Testis (tissue), 3 donors: Measurements from ENCODE around the gene OLA1. TPM values are rescaled to one million over a fixed set of nuclear protein-coding genes. Genes with fewer than 3 reads are reported as not detected.

Experiments used
- DNase-seq: peaks from one replicate; pipeline ENCODE4 v3.0.0-alpha.2; 2019
- H3K27ac ChIP-seq, 2 donors: fragments of 200-600 bp; sonication (generic); one replicate each; pipeline ENCODE4 v1.5.1; 2019
- H3K27me3 ChIP-seq: fragments of 200-600 bp; sonication (generic); one replicate; pipeline ENCODE4 v1.5.1; 2019
- H3K36me3 ChIP-seq: fragments of 200-600 bp; sonication (generic); one replicate; pipeline ENCODE4 v1.5.1; 2017; ENCODE audit warnings: low read depth; ENCODE audit errors: missing control alignments
- H3K4me1 ChIP-seq: fragments of 200-600 bp; sonication (generic); one replicate; pipeline ENCODE4 v1.5.1; 2019
- H3K4me3 ChIP-seq, 2 donors: fragments of 200-600 bp; sonication (generic); one replicate each; pipeline ENCODE4 v1.5.1; 2017 to 2019
- H3K9me3 ChIP-seq: fragments of 200-600 bp; sonication (generic); one replicate; pipeline ENCODE4 v1.5.1; 2017
- CTCF ChIP-seq, 3 experiments: fragments of 450-650 bp in 2 of 3; fragments of 200-600 bp in 1 of 3; sonication (generic) in 1 of 3; IDR thresholded peaks; one replicate each; pipeline ENCODE4 v1.5.1; 2016 to 2019; ENCODE audit warnings: antibody characterized with exemption in 3 of 3, mild to moderate bottlenecking in 2 of 3, moderate library complexity in 1 of 3
- POLR2A ChIP-seq: fragments of 450-650 bp; IDR thresholded peaks from one replicate; pipeline ENCODE4 v1.6.1; 2017; ENCODE audit warnings: antibody characterized with exemption, mild to moderate bottlenecking, moderate library complexity
- WGBS, 2 donors: methylation state at CpG; one replicate each; pipeline ENCODE4 v1.1.5; 2018; 5-methylcytosine and 5-hydroxymethylcytosine counted together
- intact Hi-C: fragments of 100-400 bp; cut with DNase I; formaldehyde crosslinking; loops from one replicate; pipeline ENCODE4 v1.15.1; 2023; ENCODE audit warnings: low total_unique reads
- polyA plus RNA-seq: library from polyadenylated mRNA; stranded (reverse); fragments of 350-450 nt; fragmentation: Illumina TruSeq; extraction: RNeasy Lipid Tissue Mini Kit (QIAGEN cat#74804); gene quantifications from one replicate; pipeline ENCODE4 v1.2.3, GENCODE V29; 2014; ENCODE audit warnings: low read depth, low replicate concordance; ENCODE audit not compliant: insufficient read depth
- total RNA-seq, 2 donors: library from RNA; depleted of rRNA; stranded (reverse); fragments of >200 nt; gene quantifications; one replicate each; pipeline ENCODE4 v1.2.3, GENCODE V29; 2016

OLA1 gene
- total and polyA plus RNA-seq, 3 donors from 2014 or later, result 58.0 to 118 (median 63.6) TPM

- WGBS, 2 donors, result 82 to 87% methylated on average over 3 of the region's 3 CpGs
- Histone ChIP-seq H3K4me3 (no peak overlapping the region), H3K9me3 (no peaks in the 10 kb centered on the region), H3K27me3 (no peaks in the 10 kb centered on the region), H3K4me1 (no peaks in the 10 kb centered on the region), H3K27ac (no peak overlapping the region), H3K36me3 (no peaks in the 10 kb centered on the region)
- intact Hi-C loops, result no loop called here
- DNase-seq, result no peak
- TF ChIP-seq CTCF (IDR thresholded peaks at IDR 0.05), result no peak
- no peak for TF ChIP-seq POLR2A
Measured at GRCh38 chr2:174236429-174236828, 11.9 kb downstream of the OLA1 start.

- Histone ChIP-seq H3K9me3 (no peaks in the 10 kb centered on the region), H3K27me3 (no peaks in the 10 kb centered on the region), H3K27ac (no peak overlapping the region), H3K4me1 (no peaks in the 10 kb centered on the region), H3K4me3 (no peak overlapping the region), H3K36me3 (no peaks in the 10 kb centered on the region)
- no peak for TF ChIP-seq CTCF (IDR thresholded peaks at IDR 0.05)
- no peak for TF ChIP-seq POLR2A
- intact Hi-C loops, result no loop called here
- 72 to 86% methylated on average over 4 of the region's 4 CpGs for WGBS, 2 donors
- no peak for DNase-seq
Measured at GRCh38 chr2:174235680-174236079, 12.7 kb downstream of the OLA1 start.

GRCh38 chr2:174233771-174234275, 14.5 kb downstream of the OLA1 start:
- H3K4me3 ChIP-seq, result no peak overlapping the region
- H3K36me3 ChIP-seq, result no peaks in the 10 kb centered on the region
- 76 to 93% methylated on average over 1 of the region's 1 CpG for WGBS, 2 donors
- no peaks in the 10 kb centered on the region for H3K9me3 ChIP-seq
- H3K27me3 ChIP-seq, result no peaks in the 10 kb centered on the region
- intact Hi-C loops, result no loop called here
- no peaks in the 10 kb centered on the region for H3K4me1 ChIP-seq
- TF ChIP-seq CTCF (IDR thresholded peaks at IDR 0.05) (no peak), POLR2A (no peak)
- DNase-seq, result no peak
- H3K27ac ChIP-seq, result no peak overlapping the region

- intact Hi-C loops, result no loop called here
- H3K27me3 ChIP-seq, result no peaks in the 10 kb centered on the region
- 88% methylated on average over 1 of the region's 1 CpG for WGBS, 2 donors
- H3K4me3 ChIP-seq, result no peak overlapping the region
- no peaks in the 10 kb centered on the region for H3K36me3 ChIP-seq
- no peaks in the 10 kb centered on the region for H3K9me3 ChIP-seq
- TF ChIP-seq POLR2A, result no peak
- TF ChIP-seq CTCF (IDR thresholded peaks at IDR 0.05), result no peak
- H3K27ac ChIP-seq, result no peak overlapping the region
- no peaks in the 10 kb centered on the region for H3K4me1 ChIP-seq
- DNase-seq, result no peak
Measured at GRCh38 chr2:174227748-174228147, 20.6 kb downstream of the OLA1 start.

GRCh38 chr2:174224665-174225288, 23.6 kb downstream of the OLA1 start:
- Histone ChIP-seq H3K4me3 (no peak overlapping the region), H3K27ac (no peak overlapping the region), H3K36me3 (no peaks in the 10 kb centered on the region), H3K27me3 (no peaks in the 10 kb centered on the region), H3K4me1 (no peaks in the 10 kb centered on the region), H3K9me3 (no peaks in the 10 kb centered on the region)
- TF ChIP-seq CTCF (IDR thresholded peaks at IDR 0.05), result no peak
- TF ChIP-seq POLR2A, result no peak
- DNase-seq, result no peak
- intact Hi-C loops, result no loop called here
- 87 to 92% methylated on average over 7 of the region's 7 CpGs for WGBS, 2 donors
